ENCODE results near the gene ITPR2. TPM values are rescaled to one million over a fixed set of nuclear protein-coding genes. Genes with fewer than 3 reads are reported as not detected.
A peak's percentile ranks its signal among the peaks of the same experiment; 100 is the strongest.
"Not testable (repeated sequence)": the region's sequence is repeated elsewhere in the genome, so short reads cannot be mapped to it uniquely, and the experiment has no call there.

Gene ITPR2
- total RNA-seq, 1 experiment from 2014 or later = 6.9 TPM

GRCh38 chr12:26465419-26466097 is 367.4 kb downstream of the ITPR2 start:
- peak; percentile 11 for DNase-seq (ENCODE audit: low read depth)

- DNase-seq (ENCODE audit: low read depth) = no peak
Observed at GRCh38 chr12:26461776-26462175, 371.2 kb downstream of the ITPR2 start.

- DNase-seq (ENCODE audit: low read depth) = no peak
Observed at GRCh38 chr12:26460361-26460760, 372.6 kb downstream of the ITPR2 start.

- no peak for DNase-seq (ENCODE audit: low read depth)
Observed at GRCh38 chr12:26455936-26456574, 376.9 kb downstream of the ITPR2 start.

GRCh38 chr12:26453246-26453645 is 379.7 kb downstream of the ITPR2 start:
- DNase-seq (ENCODE audit: low read depth) = no peak

GRCh38 chr12:26452511-26452910 is 380.5 kb downstream of the ITPR2 start:
- no peak for DNase-seq (ENCODE audit: low read depth)

GRCh38 chr12:26451763-26452162 is 381.2 kb downstream of the ITPR2 start:
- DNase-seq (ENCODE audit: low read depth) = no peak

GRCh38 chr12:26445909-26446308 is 387.1 kb downstream of the ITPR2 start:
- no peak for DNase-seq (ENCODE audit: low read depth)

- no peak for DNase-seq (ENCODE audit: low read depth)
Observed at GRCh38 chr12:26443309-26443708, 389.7 kb downstream of the ITPR2 start.

- no peak for DNase-seq (ENCODE audit: low read depth)
Observed at GRCh38 chr12:26441434-26441833, 391.6 kb downstream of the ITPR2 start.

- DNase-seq (ENCODE audit: low read depth) = no peak
Observed at GRCh38 chr12:26435069-26435404, 398.0 kb downstream of the ITPR2 start.

- DNase-seq (ENCODE audit: low read depth) = peak; percentile 71
Observed at GRCh38 chr12:26434299-26435068, 398.5 kb downstream of the ITPR2 start.

GRCh38 chr12:26433701-26434100 is 399.3 kb downstream of the ITPR2 start:
- not testable (repeated sequence) for DNase-seq (ENCODE audit: low read depth)

- DNase-seq (ENCODE audit: low read depth) = peak; percentile 82
Observed at GRCh38 chr12:26431211-26431610, 401.8 kb downstream of the ITPR2 start.

GRCh38 chr12:26430596-26430995 is 402.4 kb downstream of the ITPR2 start:
- not testable (repeated sequence) for DNase-seq (ENCODE audit: low read depth)

GRCh38 chr12:26429070-26429691 is 403.8 kb downstream of the ITPR2 start:
- DNase-seq (ENCODE audit: low read depth) = no peak

- DNase-seq (ENCODE audit: low read depth) = no peak
Observed at GRCh38 chr12:26428420-26428819, 404.6 kb downstream of the ITPR2 start.

GRCh38 chr12:26426652-26427051 is 406.3 kb downstream of the ITPR2 start:
- DNase-seq (ENCODE audit: low read depth) = no peak

GRCh38 chr12:26425587-26426260 is 407.3 kb downstream of the ITPR2 start:
- peak; percentile 5 for DNase-seq (ENCODE audit: low read depth)

GRCh38 chr12:26422839-26423398 is 410.1 kb downstream of the ITPR2 start:
- no peak for DNase-seq (ENCODE audit: low read depth)

GRCh38 chr12:26416550-26416949 is 416.4 kb downstream of the ITPR2 start:
- no peak for DNase-seq (ENCODE audit: low read depth)
